22Rv1 (cell line): ENCODE measurements around the gene CALML3.
"Not testable (repeated sequence)": the region's sequence is repeated elsewhere in the genome, so short reads cannot be mapped to it uniquely, and the experiment has no call there.

Experiments used
- H3K27ac ChIP-seq: fragments of 450-650 bp; 2 replicates; pipeline ENCODE4 v1.5.1; 2017
- ZFX ChIP-seq: fragments of 450-650 bp; IDR thresholded peaks from 2 replicates; pipeline ENCODE4 v1.6.1; 2017; ENCODE audit warnings: antibody characterized with exemption, borderline replicate concordance
- TF ChIP-seq, protein P1 (sequence below): fragments of 450-650 bp; IDR thresholded peaks from 2 replicates; pipeline ENCODE4 v1.5.1; 2017; ENCODE audit warnings: mild to moderate bottlenecking

CALML3 gene

DNA sequence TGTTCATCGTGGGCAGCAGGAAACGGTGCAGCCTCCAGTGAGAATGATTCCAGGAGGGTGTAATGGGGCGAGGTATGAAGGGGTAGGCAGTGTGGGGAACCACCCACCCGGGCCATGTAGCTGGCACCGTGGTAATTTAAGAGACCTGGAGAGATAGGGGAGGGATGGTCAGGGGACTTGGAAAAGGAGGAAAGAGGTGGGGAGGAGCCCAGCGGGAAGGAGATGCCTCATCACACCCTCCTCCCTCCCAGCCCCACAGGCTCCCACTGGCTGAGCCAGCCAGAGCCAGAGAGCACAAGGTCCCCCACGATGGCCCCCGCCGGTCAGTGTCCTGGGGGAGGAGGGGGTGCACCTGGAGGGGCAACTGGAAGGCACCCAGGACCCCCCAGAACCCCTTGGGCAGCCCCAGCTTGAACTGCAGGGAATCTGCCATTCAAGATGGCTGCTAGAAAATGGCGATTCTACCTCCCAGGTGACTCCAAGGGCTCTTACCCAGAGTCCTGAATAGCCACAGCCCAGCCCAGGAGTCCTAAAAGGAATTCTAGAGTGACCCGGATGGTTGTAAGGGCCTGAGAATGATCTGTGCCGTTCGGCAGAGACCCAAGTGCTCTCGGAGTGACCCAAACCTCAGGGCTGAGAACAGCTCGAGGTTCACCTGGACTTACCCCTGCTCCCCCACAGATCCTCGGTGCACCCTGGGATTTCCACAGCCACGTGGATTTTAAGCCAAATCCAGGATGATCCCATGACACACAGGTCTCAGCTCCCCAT lies 28.8 kb downstream of the CALML3 start:
- TF ChIP-seq ZFX, result no peak
- H3K27ac ChIP-seq, result peak overlapping the region; percentile 96

DNA sequence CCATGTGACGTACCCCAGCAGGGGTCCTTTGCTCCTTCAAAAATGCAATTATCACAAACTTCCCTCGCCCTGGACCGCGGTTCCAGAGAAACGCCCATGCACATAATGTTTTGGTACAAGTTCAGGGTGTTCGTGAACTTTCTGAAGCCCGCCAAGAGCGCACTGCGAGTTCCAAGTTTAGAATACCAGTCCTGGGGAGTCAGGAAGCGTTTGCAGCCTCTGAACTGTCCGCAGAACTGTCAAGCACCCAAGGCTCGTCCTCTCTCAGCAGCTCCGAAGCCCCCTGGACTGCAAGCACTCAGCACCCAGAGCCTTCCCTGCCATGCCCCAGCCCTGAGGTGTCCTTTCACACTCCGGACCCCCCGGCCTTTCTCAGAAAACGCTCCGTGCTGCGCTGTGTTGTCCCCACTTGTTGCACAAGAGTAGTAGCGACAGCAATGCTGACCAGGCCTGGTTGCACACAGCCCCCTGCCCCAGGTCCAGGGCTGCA lies 30.3 kb downstream of the CALML3 start:
- H3K27ac ChIP-seq, result peak overlapping the region; percentile 96
- TF ChIP-seq ZFX, result no peak
- TF ChIP-seq, protein P1, sequence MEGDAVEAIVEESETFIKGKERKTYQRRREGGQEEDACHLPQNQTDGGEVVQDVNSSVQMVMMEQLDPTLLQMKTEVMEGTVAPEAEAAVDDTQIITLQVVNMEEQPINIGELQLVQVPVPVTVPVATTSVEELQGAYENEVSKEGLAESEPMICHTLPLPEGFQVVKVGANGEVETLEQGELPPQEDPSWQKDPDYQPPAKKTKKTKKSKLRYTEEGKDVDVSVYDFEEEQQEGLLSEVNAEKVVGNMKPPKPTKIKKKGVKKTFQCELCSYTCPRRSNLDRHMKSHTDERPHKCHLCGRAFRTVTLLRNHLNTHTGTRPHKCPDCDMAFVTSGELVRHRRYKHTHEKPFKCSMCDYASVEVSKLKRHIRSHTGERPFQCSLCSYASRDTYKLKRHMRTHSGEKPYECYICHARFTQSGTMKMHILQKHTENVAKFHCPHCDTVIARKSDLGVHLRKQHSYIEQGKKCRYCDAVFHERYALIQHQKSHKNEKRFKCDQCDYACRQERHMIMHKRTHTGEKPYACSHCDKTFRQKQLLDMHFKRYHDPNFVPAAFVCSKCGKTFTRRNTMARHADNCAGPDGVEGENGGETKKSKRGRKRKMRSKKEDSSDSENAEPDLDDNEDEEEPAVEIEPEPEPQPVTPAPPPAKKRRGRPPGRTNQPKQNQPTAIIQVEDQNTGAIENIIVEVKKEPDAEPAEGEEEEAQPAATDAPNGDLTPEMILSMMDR, result no peak

DNA sequence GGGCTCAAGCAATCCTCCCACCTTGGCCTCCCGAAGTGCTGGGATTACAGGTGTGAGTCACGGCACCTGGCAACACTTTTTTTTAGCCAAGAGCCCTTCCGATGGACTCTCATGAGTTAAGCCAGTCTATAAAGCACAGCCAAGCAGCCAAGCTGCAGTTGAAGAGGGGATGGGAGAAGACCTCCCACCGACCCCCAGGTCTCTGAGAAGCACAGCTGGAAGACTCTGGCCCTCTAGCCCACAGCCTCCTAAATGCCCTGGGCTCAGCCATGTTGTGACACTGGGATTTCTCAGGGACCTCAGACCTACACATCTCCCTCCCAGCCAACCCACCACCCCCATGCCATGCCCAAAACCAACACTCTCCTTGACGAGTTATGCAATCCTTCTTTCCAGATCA lies 31.1 kb downstream of the CALML3 start:
- H3K27ac ChIP-seq, result peak overlapping the region; percentile 96
- TF ChIP-seq ZFX, result no peak
- TF ChIP-seq, protein P1, result no peak

DNA sequence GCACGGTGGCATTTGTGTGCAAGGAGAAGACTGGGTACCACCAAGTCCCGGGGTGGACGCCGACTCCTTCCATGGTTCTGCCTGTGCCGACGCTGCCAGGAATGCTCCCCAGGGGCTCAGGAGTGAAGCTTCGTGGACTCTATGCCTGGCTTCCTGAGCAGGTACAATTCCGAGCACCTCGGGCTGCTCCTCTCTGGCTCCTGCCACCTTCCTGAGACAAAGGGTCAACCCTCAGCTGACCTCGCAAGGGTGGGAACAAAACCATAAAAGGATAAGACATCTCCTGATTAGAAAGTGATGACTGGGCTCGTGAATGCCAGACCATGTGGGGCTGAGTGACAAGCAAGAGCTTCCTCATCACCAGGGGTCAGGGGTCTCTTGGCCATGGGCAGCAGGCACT lies 31.8 kb downstream of the CALML3 start:
- no peak overlapping the region for H3K27ac ChIP-seq
- TF ChIP-seq ZFX, result no peak
- TF ChIP-seq, protein P1, result no peak

DNA sequence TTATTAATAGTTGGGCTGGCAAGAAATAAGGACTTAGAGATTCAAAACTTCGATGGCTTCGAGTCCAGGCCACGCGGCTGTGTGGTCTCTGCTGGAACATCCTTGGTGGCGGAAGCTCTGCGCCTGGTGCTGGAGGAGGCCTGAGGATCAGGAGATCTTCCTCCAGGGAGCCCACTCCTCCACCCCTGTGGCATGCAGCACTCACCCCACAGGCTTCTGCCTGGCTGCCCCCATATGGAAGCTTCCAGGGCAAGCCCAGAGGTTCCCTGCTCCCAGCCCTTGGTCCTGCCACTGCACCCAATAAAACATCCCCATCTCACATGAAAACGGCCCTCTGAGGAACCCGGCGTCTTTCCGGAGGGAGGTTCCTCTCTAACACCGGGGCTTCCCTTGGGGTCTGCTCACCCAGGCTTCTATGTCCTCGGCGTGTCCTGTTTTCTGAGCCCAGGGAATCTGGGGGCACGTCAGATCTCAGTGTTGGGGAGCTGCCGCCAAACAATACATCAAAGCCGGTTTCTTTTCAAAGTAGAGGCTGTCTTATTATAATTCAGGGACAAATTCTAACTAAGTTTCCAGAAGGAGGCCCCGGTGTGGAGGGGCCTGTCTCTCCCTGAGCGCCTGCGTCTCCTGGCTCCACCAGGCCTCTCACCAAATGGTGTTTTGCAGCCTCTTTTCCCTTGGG lies 32.4 kb downstream of the CALML3 start:
- TF ChIP-seq ZFX, result no peak
- TF ChIP-seq, protein P1, result no peak
- no peak overlapping the region for H3K27ac ChIP-seq

DNA sequence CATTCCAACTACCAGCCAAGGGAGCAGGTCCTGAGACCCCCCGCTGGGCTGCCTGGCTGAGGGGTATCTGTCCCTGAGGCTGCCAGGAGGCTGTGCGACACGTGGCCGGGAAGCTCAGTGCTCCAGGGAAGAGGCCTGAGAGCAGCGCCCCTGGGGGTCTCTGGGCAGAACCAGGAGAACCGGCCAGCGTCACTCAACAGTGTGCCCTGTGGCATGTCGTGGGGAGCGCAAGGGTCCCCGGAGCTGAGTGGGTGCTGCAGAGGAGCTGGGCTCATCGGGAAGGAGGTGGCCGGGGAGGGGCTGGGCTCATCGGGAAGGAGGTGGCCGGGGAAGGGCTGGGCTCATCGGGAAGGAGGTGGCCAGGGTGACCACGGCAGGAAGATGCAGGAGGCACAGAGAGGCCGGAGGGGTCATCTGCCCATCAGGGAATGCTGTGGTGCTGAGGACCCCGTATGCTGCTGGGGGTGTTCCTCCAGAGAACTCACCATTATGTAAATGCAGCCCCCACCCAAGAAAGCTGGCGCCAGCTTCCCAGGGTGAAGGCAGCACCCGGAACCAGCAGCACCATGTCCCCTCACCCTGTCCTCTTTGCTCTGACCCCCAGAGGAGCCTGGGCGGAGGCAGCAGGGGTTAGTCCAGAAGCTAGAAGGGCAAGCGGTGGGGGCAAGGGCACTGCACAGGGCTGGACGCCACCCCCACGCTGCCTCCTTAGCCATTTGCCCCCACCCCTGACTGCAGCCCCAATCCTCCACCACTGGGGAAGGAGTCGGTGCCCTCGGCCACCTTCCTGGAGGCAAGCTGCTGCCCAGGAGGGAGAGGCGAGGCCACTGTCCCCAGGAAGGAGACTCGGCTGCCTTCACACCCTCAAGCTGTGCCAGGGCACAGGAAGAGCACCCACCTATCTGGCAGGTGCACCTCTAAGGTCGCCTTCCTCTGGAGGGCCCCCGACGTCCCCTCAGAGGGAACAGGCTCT lies 33.3 kb downstream of the CALML3 start:
- TF ChIP-seq ZFX, result no peak
- TF ChIP-seq, protein P1, result no peak
- no peak overlapping the region for H3K27ac ChIP-seq

DNA sequence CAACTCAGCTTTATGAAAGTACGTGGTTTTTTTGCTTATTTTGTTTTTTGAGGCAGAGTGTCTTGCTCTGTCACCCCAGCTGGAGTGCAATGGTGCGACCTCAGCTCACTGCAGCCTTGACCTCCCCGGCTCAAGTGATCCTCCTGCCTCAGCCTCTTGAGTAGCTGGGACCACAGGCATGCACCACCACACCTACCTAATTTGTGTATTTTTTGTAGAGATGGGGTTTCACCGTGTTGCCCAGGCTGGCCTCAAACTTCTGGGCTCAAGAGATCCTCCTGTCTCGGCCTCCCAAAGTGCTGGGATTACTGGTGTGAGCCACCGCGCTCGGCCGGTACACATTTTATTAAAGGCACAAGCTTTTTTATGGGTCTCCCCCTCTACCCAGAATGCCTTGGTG lies 34.3 kb downstream of the CALML3 start:
- H3K27ac ChIP-seq, result not testable (repeated sequence)

DNA sequence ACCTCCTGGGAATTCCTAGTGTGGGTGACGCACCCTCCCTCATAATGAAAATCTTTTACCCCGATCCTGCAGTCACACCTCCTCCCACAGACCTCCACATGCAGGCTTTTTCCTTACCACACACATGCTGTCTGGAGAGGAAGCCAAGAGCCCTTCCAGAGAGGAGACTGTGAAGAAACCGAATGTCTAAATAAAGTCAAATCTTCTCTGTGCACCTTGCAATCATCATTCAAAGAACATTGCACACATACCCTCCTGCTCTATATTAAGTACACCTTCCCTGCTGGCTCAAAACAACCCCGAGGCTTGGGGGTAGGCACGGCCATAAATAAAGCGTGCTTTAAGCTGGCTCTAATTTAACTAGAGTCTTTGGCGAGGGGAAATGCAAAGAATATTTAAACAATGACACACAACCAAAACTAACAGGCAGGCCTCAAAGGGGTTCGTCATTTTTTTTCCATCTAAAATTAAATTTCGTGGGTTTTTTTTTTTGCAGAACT lies 34.9 kb downstream of the CALML3 start:
- TF ChIP-seq, protein P1, result no peak
- no peak for TF ChIP-seq ZFX
- H3K27ac ChIP-seq, result no peak overlapping the region
